ENCODE results near the gene CNOT3.
"Not testable (repeated sequence)": the region's sequence is repeated elsewhere in the genome, so short reads cannot be mapped to it uniquely, and the experiment has no call there.

The CNOT3 gene

GRCh38 chr19:54178581-54179261 is 41.2 kb downstream of the CNOT3 start:
- no peak for DNase-seq (ENCODE audit: low read depth, low spot score)
- peaks cover 3% of the 10 kb centered on the region; the same call in 1 of the 2 replicates for H3K36me3 ChIP-seq (ENCODE audit: insufficient read depth, low read length)

GRCh38 chr19:54179262-54179852 is 41.8 kb downstream of the CNOT3 start:
- no peak for DNase-seq (ENCODE audit: low read depth, low spot score)
- Histone ChIP-seq H3K9ac (ENCODE audit: insufficient read length) (no peak overlapping the region), H3K36me3 (ENCODE audit: insufficient read depth, low read length) (peaks cover 3% of the 10 kb centered on the region; the same call in 1 of the 2 replicates), H3K27ac (no peak overlapping the region), H3K9me3 (ENCODE audit: low read depth, low read length) (no peaks in the 10 kb centered on the region), H3K4me3 (no peak overlapping the region)
- TF ChIP-seq FOXP2 (optimal IDR thresholded peaks at IDR 0.05; ENCODE audit: control extremely low read depth, extremely low read length, insufficient read depth) (no peak), POLR2AphosphoS5 (IDR thresholded peaks at IDR 0.05; ENCODE audit: borderline replicate concordance, low read depth, low read length) (no peak), EZH2 (IDR thresholded peaks at IDR 0.05) (no peak)

More at GRCh38 chr19:54178581-54179261, 41.2 kb downstream of the CNOT3 start:
- TF ChIP-seq EZH2 (IDR thresholded peaks at IDR 0.05) (no peak), FOXP2 (optimal IDR thresholded peaks at IDR 0.05; ENCODE audit: control extremely low read depth, extremely low read length, insufficient read depth) (no peak), POLR2AphosphoS5 (IDR thresholded peaks at IDR 0.05; ENCODE audit: borderline replicate concordance, low read depth, low read length) (no peak)
- H3K9ac ChIP-seq (ENCODE audit: insufficient read length): no peak overlapping the region
- no peaks in the 10 kb centered on the region for H3K9me3 ChIP-seq (ENCODE audit: low read depth, low read length)
- no peak overlapping the region for H3K27ac ChIP-seq
- no peak overlapping the region for H3K4me3 ChIP-seq

- no peak for DNase-seq (ENCODE audit: low read depth, low spot score)
- Histone ChIP-seq H3K4me3 (no peak overlapping the region), H3K9ac (ENCODE audit: insufficient read length) (no peak overlapping the region), H3K36me3 (ENCODE audit: insufficient read depth, low read length) (peaks cover 3% of the 10 kb centered on the region; the same call in 1 of the 2 replicates), H3K27ac (no peak overlapping the region), H3K9me3 (ENCODE audit: low read depth, low read length) (no peaks in the 10 kb centered on the region)
- no peak for TF ChIP-seq EZH2 (IDR thresholded peaks at IDR 0.05)
Observed at GRCh38 chr19:54179921-54180461, 42.4 kb downstream of the CNOT3 start.

- no peak overlapping the region for H3K27ac ChIP-seq
- no peak for TF ChIP-seq EZH2 (IDR thresholded peaks at IDR 0.05)
- no peak for TF ChIP-seq POLR2AphosphoS5 (IDR thresholded peaks at IDR 0.05; ENCODE audit: borderline replicate concordance, low read depth, low read length)
- no peak for TF ChIP-seq FOXP2 (optimal IDR thresholded peaks at IDR 0.05; ENCODE audit: control extremely low read depth, extremely low read length, insufficient read depth)
- H3K4me3 ChIP-seq: no peak overlapping the region
- DNase-seq (ENCODE audit: low read depth, low spot score): no peak
- H3K9me3 ChIP-seq (ENCODE audit: low read depth, low read length): no peaks in the 10 kb centered on the region
- no peak overlapping the region for H3K9ac ChIP-seq (ENCODE audit: insufficient read length)
- peaks cover 3% of the 10 kb centered on the region; the same call in 1 of the 2 replicates for H3K36me3 ChIP-seq (ENCODE audit: insufficient read depth, low read length)
Observed at GRCh38 chr19:54180691-54181091, 43.1 kb downstream of the CNOT3 start.

- DNase-seq (ENCODE audit: low read depth, low spot score); H3K36me3 ChIP-seq (ENCODE audit: insufficient read depth, low read length); H3K9me3 ChIP-seq (ENCODE audit: low read depth, low read length): not testable (repeated sequence)
Observed at GRCh38 chr19:54181894-54182293, 44.3 kb downstream of the CNOT3 start.

GRCh38 chr19:54183431-54183830 is 45.9 kb downstream of the CNOT3 start:
- Histone ChIP-seq H3K9ac (ENCODE audit: insufficient read length) (no peak overlapping the region), H3K36me3 (ENCODE audit: insufficient read depth, low read length) (peaks cover 2% of the 10 kb centered on the region; the same call in 1 of the 2 replicates), H3K4me3 (no peak overlapping the region), H3K27ac (no peak overlapping the region), H3K9me3 (ENCODE audit: low read depth, low read length) (no peaks in the 10 kb centered on the region)
- TF ChIP-seq POLR2AphosphoS5 (IDR thresholded peaks at IDR 0.05; ENCODE audit: borderline replicate concordance, low read depth, low read length): no peak
- TF ChIP-seq FOXP2 (optimal IDR thresholded peaks at IDR 0.05; ENCODE audit: control extremely low read depth, extremely low read length, insufficient read depth): no peak
- no peak for TF ChIP-seq EZH2 (IDR thresholded peaks at IDR 0.05)
- DNase-seq (ENCODE audit: low read depth, low spot score): no peak

More at GRCh38 chr19:54181894-54182293, 44.3 kb downstream of the CNOT3 start:
- H3K27ac ChIP-seq; H3K9ac ChIP-seq (ENCODE audit: insufficient read length); H3K4me3 ChIP-seq: not testable (repeated sequence)

- Histone ChIP-seq H3K27ac (no peak overlapping the region), H3K9me3 (ENCODE audit: low read depth, low read length) (no peaks in the 10 kb centered on the region), H3K36me3 (ENCODE audit: insufficient read depth, low read length) (no peaks in the 10 kb centered on the region; the same call in 1 of the 2 replicates), H3K4me3 (no peak overlapping the region), H3K9ac (ENCODE audit: insufficient read length) (no peak overlapping the region)
- no peak for DNase-seq (ENCODE audit: low read depth, low spot score)
- TF ChIP-seq FOXP2 (optimal IDR thresholded peaks at IDR 0.05; ENCODE audit: control extremely low read depth, extremely low read length, insufficient read depth): no peak
- TF ChIP-seq EZH2 (IDR thresholded peaks at IDR 0.05): no peak
Observed at GRCh38 chr19:54186351-54186750, 48.8 kb downstream of the CNOT3 start.

- H3K4me3 ChIP-seq: no peak overlapping the region
- H3K9ac ChIP-seq (ENCODE audit: insufficient read length): no peak overlapping the region
- DNase-seq (ENCODE audit: low read depth, low spot score): no peak
- TF ChIP-seq FOXP2 (optimal IDR thresholded peaks at IDR 0.05; ENCODE audit: control extremely low read depth, extremely low read length, insufficient read depth) (no peak), POLR2AphosphoS5 (IDR thresholded peaks at IDR 0.05; ENCODE audit: borderline replicate concordance, low read depth, low read length) (no peak), EZH2 (IDR thresholded peaks at IDR 0.05) (no peak)
- H3K9me3 ChIP-seq (ENCODE audit: low read depth, low read length): no peaks in the 10 kb centered on the region
- no peaks in the 10 kb centered on the region; the same call in 1 of the 2 replicates for H3K36me3 ChIP-seq (ENCODE audit: insufficient read depth, low read length)
- no peak overlapping the region for H3K27ac ChIP-seq
Observed at GRCh38 chr19:54186934-54187381, 49.4 kb downstream of the CNOT3 start.

Data from SK-N-MC (cell line).